Stimulated activated CD4-positive, alpha-beta T cell treated with anti-CD3 and anti-CD28 coated beads, Interleukin-4, amount 100 ng/mL, for 24 hours (primary cell): Measurements from ENCODE around the gene DNASE1.
A peak's percentile ranks its signal among the peaks of the same experiment; 100 is the strongest.
"Not testable (repeated sequence)": the region's sequence is repeated elsewhere in the genome, so short reads cannot be mapped to it uniquely, and the experiment has no call there.

Experiments used
- DNase-seq: peaks from one replicate; pipeline ENCODE4 v3.0.0-alpha.2; 2020

Gene DNASE1

GRCh38 chr16:3641801-3642396, 12.6 kb upstream of the DNASE1 start:
- no peak for DNase-seq

GRCh38 chr16:3642397-3643094, 11.9 kb upstream of the DNASE1 start:
- no peak for DNase-seq

GRCh38 chr16:3643095-3643730, 11.3 kb upstream of the DNASE1 start:
- DNase-seq: no peak

- no peak for DNase-seq
These were observed 9.4 kb upstream of the DNASE1 start for GRCh38 chr16:3645108-3645503.

- no peak for DNase-seq
These were observed 8.8 kb upstream of the DNASE1 start for GRCh38 chr16:3645504-3646347.

- DNase-seq: no peak
These were observed 8.1 kb upstream of the DNASE1 start for GRCh38 chr16:3646348-3646920.

- no peak for DNase-seq
These were observed 3.7 kb upstream of the DNASE1 start for GRCh38 chr16:3650631-3651265.

- DNase-seq: no peak
These were observed 2.8 kb upstream of the DNASE1 start for GRCh38 chr16:3651461-3652372.

- DNase-seq: no peak
These were observed 1.9 kb upstream of the DNASE1 start for GRCh38 chr16:3652373-3653195.

GRCh38 chr16:3655030-3655395, 522 bp downstream of the DNASE1 start:
- no peak for DNase-seq

- DNase-seq: no peak
These were observed 1.1 kb downstream of the DNASE1 start for GRCh38 chr16:3655396-3656159.

- not testable (repeated sequence) for DNase-seq
These were observed 1.6 kb downstream of the DNASE1 start for GRCh38 chr16:3656160-3656490.

GRCh38 chr16:3656491-3657468, 2.3 kb downstream of the DNASE1 start:
- peak; percentile 18 for DNase-seq

- DNase-seq: no peak
These were observed 4.8 kb downstream of the DNASE1 start for GRCh38 chr16:3659251-3659650.

GRCh38 chr16:3661311-3661710, 6.8 kb downstream of the DNASE1 start:
- no peak for DNase-seq

GRCh38 chr16:3661922-3662321, 7.4 kb downstream of the DNASE1 start:
- no peak for DNase-seq

- DNase-seq: no peak
These were observed 8.1 kb downstream of the DNASE1 start for GRCh38 chr16:3662601-3663000.

- no peak for DNase-seq
These were observed 9.9 kb downstream of the DNASE1 start for GRCh38 chr16:3664187-3664896.
